CMK (cell line): ENCODE measurements around the gene INAFM1.
"Not testable (repeated sequence)": the region's sequence is repeated elsewhere in the genome, so short reads cannot be mapped to it uniquely, and the experiment has no call there.

Experiments used
- DNase-seq: peaks from one replicate; pipeline ENCODE4 v3.0.0-alpha.2; 2010; ENCODE audit warnings: low read depth

INAFM1 gene

GRCh38 chr19:47240996-47241918 is 33.4 kb upstream of the INAFM1 start:
- peak; percentile 57 for DNase-seq

- DNase-seq: no peak
Observed at GRCh38 chr19:47241919-47242577, 32.6 kb upstream of the INAFM1 start.

GRCh38 chr19:47243364-47243775 is 31.3 kb upstream of the INAFM1 start:
- DNase-seq: peak; percentile 39

DNA sequence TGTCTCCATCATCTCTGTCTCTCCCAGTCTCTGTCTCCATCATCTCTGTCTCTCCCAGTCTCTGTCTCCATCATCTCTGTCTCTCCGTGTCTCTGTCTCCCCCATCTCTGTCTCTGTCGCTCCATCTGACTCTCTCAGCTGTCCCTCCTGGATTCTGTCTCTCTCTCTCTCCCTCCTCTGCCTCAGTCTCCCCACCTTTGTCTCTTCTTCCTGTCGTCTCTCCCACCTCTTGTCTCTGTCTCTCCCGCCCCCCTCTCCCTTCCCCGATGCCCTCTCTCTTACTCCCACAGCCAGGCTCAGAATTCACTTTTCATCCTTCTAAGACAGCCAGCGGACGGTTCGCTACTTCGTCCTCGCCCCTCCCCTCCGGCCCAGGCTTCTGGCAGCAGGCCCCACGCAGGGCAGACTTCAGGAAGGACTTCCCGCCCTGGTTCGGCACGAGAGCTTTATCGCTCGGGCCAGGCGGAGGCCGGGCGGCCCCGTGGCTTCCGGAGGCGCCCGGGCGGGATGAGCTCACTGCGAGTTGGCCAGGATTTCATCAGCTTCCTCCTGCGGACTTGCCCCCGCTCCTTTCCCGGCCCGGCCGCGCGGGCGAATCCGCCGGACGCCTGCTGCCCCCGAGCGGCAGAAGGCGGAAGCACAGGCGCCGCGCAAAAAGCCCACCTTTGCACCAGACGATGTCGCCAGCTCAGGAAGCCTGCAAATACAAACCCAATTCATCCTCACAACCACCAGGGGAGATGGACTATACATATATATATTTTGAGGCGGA is 30.7 kb upstream of the INAFM1 start:
- DNase-seq: peak; percentile 98

GRCh38 chr19:47247308-47247990 is 27.2 kb upstream of the INAFM1 start:
- DNase-seq: peak; percentile 71

GRCh38 chr19:47253016-47253415 is 21.7 kb upstream of the INAFM1 start:
- not testable (repeated sequence) for DNase-seq

- DNase-seq: no peak
Observed at GRCh38 chr19:47253467-47253881, 21.2 kb upstream of the INAFM1 start.

GRCh38 chr19:47253970-47254369 is 20.7 kb upstream of the INAFM1 start:
- no peak for DNase-seq

- peak; percentile 99 for DNase-seq
Observed at GRCh38 chr19:47255879-47256692, 18.6 kb upstream of the INAFM1 start, which contains the start of gene CCDC9. Gene CCDC9 (plus strand): TSS chr19:47256525. CDS start chr19:47258401, 1,876 bp downstream.

DNA sequence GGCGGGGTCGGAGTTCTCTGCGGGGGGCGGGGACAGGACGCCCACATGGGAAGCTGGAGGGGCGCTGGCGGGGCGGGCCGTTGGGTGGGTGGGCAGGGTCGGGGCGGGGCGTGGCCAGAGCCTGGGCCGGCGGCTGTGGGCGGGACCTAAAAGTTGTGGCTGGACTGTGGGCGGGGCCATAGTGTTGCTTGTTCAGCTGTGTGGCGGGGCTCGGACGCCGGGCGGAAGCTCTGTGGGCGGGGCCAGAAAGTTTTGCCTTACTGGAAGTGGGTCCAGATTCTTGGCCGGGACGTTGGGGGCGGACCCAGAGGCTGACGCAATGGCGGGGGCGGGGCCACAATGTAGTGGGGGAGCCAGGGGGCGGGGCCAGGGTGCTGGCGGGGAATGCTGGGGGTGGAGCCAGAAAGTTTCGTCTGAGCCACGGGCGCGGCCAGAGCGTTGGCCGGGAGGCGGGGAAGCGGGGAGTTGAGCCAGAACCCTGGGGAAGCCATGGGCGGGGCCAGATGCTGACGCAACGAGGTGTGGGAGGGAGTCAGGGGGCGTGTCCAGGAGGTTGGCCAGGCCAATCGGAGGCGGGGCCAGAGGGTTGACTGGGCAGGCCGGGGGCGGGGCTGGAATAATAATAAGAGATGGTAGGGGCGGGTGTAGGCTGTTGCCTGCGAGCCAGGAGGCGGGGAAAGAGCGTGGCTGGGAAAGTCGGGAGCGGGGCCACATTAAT is 17.8 kb upstream of the INAFM1 start:
- DNase-seq: peak; percentile 98

DNA sequence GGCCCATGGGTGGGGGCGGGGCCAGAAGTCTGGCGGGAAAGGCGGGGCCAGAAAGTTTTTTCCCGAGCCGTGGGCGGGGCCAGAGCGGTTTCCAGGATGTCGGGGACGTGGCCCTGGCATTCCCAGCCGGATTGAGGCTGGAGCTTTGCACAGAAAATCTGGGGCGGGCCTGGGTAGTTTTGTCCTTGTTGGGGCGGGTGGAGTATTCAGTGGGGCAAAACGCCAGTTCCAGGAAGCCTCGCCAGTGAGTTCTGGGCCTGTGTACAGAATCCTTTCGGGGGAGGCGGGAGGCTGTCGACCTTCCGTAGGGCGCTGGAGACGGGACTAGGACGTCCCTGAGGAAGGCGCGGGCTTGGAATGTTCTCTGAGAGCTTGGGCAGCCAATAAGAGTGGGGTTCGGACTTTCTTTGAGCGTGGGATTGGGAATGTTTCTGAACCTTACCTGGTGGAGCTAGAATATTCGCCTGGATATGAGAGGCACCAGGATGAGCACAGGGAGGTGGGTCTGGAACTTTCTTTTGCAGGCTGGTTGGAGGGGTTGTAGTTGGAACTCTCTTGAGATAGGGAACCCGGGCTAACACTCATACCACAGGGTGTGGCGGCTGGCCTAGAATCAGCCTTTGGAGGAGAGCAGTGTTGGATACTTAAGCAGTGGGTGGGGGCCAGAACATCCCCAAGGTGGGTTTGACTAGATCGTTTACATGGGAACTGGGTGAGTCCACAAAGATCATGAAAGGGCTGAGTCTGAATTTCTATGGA is 17.1 kb upstream of the INAFM1 start:
- DNase-seq: no peak

- no peak for DNase-seq
Observed at GRCh38 chr19:47258434-47258833, 16.3 kb upstream of the INAFM1 start.

DNA sequence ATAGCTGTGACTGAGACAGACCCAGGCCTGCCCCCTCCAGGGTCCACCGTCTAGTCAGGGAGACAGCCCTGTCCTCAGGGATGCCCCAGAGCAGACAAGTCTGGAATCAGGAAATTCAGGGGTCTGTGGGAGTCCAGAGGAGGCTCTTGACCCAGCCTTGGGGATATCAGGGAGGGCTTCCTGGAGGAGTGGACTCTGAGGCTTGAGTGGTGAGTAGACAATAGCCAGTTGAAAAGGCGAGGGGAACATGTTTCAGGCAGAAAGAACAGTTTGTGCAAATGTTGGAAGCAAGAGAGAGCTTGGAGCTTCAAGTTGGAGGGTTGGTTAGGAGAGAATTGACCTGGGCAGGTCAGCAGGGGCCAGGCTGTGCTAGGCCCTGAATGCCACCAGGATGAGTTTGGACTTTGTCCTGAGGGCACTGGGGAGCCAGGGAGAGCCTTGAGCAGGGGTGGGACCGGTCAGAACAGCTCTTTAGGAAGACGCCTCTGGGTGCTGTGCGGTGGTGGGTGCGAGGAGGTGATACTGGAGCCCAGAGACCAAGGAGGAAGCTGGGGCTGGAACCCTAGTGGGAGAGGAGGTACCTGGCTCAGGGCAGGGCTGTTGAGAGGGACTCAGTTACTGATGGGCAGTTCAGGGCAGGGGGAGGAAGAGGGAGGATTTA is 15.7 kb upstream of the INAFM1 start:
- no peak for DNase-seq

- DNase-seq: no peak
Observed at GRCh38 chr19:47260476-47260875, 14.2 kb upstream of the INAFM1 start.

DNA sequence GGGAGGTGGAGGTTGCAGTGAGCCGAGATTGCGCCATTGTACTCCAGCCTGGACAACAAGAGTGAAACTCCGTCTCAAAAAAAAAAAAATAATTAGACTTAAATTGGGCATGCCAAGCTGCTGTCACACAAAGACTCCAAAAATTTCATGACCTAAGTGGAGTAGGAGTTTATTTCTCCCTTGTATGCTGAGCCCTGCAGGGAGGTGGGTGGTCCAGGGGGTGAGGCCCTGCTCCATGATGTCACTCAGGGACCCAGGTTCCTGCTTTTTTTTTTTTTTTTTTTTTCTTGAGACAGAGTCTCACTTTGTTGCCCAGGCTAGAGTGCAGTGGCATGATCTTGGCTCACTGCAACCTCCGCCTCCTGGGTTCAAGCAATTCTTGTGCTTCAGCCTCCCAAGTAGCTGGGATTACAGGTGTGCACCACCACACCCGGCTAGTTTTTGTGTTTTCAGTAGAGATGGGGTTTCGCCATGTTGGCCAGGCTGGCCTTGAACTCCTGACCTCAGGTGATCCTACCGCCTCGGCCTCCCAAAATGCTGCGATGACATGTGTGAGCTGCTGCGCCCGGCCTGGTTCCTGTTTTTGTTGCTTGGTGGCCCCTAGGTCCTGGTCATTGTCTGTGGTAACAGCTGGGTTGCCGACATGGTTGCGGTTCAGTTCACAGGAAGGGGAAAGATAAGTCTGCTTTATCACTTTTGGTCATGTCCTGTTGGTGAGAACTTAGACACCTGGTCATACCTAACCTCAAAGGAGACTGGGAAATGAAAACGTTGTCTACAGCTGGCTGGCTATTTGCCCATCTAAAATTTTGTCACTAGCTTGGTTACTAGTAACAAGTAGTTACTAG is 12.5 kb upstream of the INAFM1 start:
- DNase-seq: peak; percentile 91

DNA sequence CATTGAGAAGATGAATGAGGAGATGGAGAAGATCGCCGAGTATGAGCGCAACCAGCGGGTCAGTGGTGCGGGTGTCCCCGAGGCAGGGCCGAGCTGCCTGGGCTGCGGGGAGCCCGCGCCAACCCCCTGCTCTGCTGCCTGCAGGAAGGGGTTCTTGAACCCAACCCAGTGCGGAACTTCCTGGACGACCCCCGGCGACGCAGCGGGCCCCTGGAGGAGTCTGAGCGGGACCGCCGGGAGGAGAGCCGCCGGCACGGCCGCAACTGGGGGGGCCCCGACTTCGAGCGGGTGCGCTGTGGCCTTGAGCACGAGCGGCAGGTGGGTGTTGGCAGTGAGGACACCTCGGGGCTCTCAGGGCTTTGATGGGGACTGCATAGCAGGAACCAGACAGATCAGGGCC is 10.1 kb upstream of the INAFM1 start:
- DNase-seq: no peak

GRCh38 chr19:47266401-47266941 is 8.2 kb upstream of the INAFM1 start:
- DNase-seq: no peak

DNA sequence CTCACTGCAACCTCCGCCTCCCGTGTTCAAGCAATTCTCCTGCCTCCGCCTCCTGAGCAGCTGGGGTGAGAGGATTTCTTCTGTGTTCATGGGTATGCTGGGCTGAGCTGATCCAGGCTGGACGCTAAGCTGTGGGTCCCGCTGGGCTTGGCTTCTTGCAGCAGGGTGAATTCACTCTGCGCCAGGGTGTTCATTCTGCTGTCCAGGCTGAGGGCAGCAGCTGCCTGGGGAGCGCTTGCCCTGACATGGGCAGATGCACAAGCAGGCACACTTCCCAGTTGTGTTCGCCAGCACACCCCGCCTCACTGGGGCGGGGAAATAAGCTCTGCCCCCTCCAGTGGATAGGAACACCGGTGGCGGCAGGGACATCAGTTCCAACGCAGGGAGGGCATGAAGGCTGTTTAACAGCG is 7.3 kb upstream of the INAFM1 start:
- DNase-seq: no peak
